A549 (cell line): ENCODE data around the gene TMEM43.

Experiments used
- CHD2 ChIP-seq: fragments of 150-350 bp; IDR thresholded peaks from 2 replicates; pipeline ENCODE4 v1.6.1; 2014; ENCODE audit warnings: low read length; ENCODE audit not compliant: partially characterized antibody
- MYC ChIP-seq: IDR thresholded peaks from 2 replicates; pipeline ENCODE4 v1.6.1; 2012; ENCODE audit warnings: mild to moderate bottlenecking, inconsistent platforms, low read length, improper control_type of control experiment, borderline replicate concordance
- RAD21 ChIP-seq, 2 experiments: fragments of >200 bp in 1 of 2; sonication (Bioruptor Twin) in 1 of 2; formaldehyde crosslinking in 1 of 2; IDR thresholded peaks in 1 of 2; conservative IDR thresholded peaks in 1 of 2; 2 replicates in 1 of 2; 3 replicates in 1 of 2; pipeline ENCODE4 v1.6.1; 2012 to 2018; ENCODE audit warnings: inconsistent platforms in 1 of 2
- REST ChIP-seq: fragments of 200-600 bp; sonication (generic); IDR thresholded peaks from 2 replicates; pipeline ENCODE4 v1.6.1; 2016; ENCODE audit warnings: antibody characterized with exemption, mild to moderate bottlenecking, moderate library complexity
- USF2 ChIP-seq: fragments of 450-650 bp; IDR thresholded peaks from 2 replicates; pipeline ENCODE4 v1.6.1; 2014; ENCODE audit warnings: antibody characterized with exemption
- TF ChIP-seq, protein P1 (sequence below): fragments of >200 bp; sonication (Bioruptor Twin); formaldehyde crosslinking; IDR thresholded peaks from 3 replicates; pipeline ENCODE4 v1.5.1; 2016

DNA sequence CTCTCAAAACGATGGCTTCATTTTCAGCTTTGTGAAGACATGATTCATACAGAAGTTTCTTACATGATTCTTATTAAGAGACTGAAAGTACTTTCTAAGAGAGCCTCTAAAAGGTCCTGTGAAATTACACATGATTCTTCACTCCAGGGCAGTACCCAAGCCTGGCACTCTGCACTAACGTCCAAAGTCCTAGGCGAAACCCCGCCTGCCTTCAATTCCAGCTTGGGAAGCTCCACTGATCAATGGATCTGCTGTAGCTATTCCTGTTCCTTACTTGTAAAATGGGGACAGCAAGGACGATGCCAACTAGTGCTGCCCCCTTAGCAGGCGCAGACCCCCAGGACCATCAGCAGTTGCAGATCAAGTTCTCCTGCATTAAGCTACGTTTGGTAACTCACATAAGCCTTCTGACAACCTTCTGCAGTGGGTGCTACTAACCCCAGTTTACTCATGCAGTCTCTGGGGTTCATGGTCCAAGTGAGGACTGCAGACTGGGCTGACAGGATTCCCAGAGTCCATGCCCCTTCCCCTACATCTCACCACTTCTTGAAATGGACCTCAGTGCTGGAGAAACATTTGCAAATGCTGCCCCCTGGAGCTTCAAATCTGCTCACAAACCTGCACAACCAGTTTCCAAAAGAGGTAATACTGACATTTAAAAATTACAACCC, 10.8 kb upstream of the TMEM43 start:
- TF ChIP-seq, protein P1, sequence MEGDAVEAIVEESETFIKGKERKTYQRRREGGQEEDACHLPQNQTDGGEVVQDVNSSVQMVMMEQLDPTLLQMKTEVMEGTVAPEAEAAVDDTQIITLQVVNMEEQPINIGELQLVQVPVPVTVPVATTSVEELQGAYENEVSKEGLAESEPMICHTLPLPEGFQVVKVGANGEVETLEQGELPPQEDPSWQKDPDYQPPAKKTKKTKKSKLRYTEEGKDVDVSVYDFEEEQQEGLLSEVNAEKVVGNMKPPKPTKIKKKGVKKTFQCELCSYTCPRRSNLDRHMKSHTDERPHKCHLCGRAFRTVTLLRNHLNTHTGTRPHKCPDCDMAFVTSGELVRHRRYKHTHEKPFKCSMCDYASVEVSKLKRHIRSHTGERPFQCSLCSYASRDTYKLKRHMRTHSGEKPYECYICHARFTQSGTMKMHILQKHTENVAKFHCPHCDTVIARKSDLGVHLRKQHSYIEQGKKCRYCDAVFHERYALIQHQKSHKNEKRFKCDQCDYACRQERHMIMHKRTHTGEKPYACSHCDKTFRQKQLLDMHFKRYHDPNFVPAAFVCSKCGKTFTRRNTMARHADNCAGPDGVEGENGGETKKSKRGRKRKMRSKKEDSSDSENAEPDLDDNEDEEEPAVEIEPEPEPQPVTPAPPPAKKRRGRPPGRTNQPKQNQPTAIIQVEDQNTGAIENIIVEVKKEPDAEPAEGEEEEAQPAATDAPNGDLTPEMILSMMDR = no peak
- no peak for TF ChIP-seq USF2
- TF ChIP-seq RAD21 (conservative IDR thresholded peaks at IDR 0.05 in 1 of 2, IDR thresholded peaks at IDR 0.05 in 1 of 2) = peak; percentile 17 to 38; a peak in 2 of 5 replicates
- no peak for TF ChIP-seq CHD2
- no peak for TF ChIP-seq REST
- TF ChIP-seq MYC = no peak
